IPS-18c (cell line): Measurements from ENCODE around the gene STAT5B.
"Not testable (repeated sequence)": the region's sequence is repeated elsewhere in the genome, so short reads cannot be mapped to it uniquely, and the experiment has no call there.

Source experiments
- H3K4me3 ChIP-seq: 2 replicates; pipeline ENCODE4 v1.7.0; 2013; ENCODE audit warnings: low read depth, mild to moderate bottlenecking, low read length, moderate library complexity; ENCODE audit not compliant: insufficient read depth
- H3K9me3 ChIP-seq: one replicate; pipeline ENCODE4 v1.6.1; 2013; ENCODE audit warnings: mild to moderate bottlenecking, low read length, moderate library complexity; ENCODE audit not compliant: control insufficient read depth, insufficient read depth

Gene STAT5B

GRCh38 chr17:42197564-42198156, 78.5 kb downstream of the STAT5B start:
- no peak overlapping the region for H3K4me3 ChIP-seq
- H3K9me3 ChIP-seq = no peaks in the 10 kb centered on the region

- H3K4me3 ChIP-seq = peak within 1 kb of the TSS; percentile 25; the same call in 1 of the 2 replicates
Measured at GRCh38 chr17:42193969-42194899, 82.0 kb downstream of the STAT5B start, which contains the start of gene GHDC. GHDC (minus strand) TSS chr17:42194494; CDS start chr17:42193581, 913 bp downstream.

GRCh38 chr17:42193216-42193968, 82.8 kb downstream of the STAT5B start:
- Histone ChIP-seq H3K4me3 (no peak overlapping the region), H3K9me3 (no peaks in the 10 kb centered on the region)

More at GRCh38 chr17:42193969-42194899, 82.0 kb downstream of the STAT5B start, which contains the start of gene GHDC:
- no peaks in the 10 kb centered on the region for H3K9me3 ChIP-seq

GRCh38 chr17:42192189-42193126, 83.7 kb downstream of the STAT5B start:
- no peaks in the 10 kb centered on the region for H3K9me3 ChIP-seq
- H3K4me3 ChIP-seq = no peak overlapping the region

- H3K9me3 ChIP-seq = no peaks in the 10 kb centered on the region
- H3K4me3 ChIP-seq = no peak overlapping the region
Measured at GRCh38 chr17:42191275-42191608, 84.9 kb downstream of the STAT5B start.

- H3K4me3 ChIP-seq = no peak overlapping the region
- no peaks in the 10 kb centered on the region for H3K9me3 ChIP-seq
Measured at GRCh38 chr17:42190491-42191274, 85.5 kb downstream of the STAT5B start.

- H3K4me3 ChIP-seq = no peak overlapping the region
- H3K9me3 ChIP-seq = no peaks in the 10 kb centered on the region
Measured at GRCh38 chr17:42189651-42189965, 86.6 kb downstream of the STAT5B start.

- H3K9me3 ChIP-seq = no peaks in the 10 kb centered on the region
- no peak overlapping the region for H3K4me3 ChIP-seq
Measured at GRCh38 chr17:42188749-42189650, 87.2 kb downstream of the STAT5B start.

GRCh38 chr17:42187833-42188232, 88.4 kb downstream of the STAT5B start:
- H3K9me3 ChIP-seq = no peaks in the 10 kb centered on the region
- no peak overlapping the region for H3K4me3 ChIP-seq

GRCh38 chr17:42186191-42186590, 90.0 kb downstream of the STAT5B start:
- H3K9me3 ChIP-seq, H3K4me3 ChIP-seq: not testable (repeated sequence)

- Histone ChIP-seq H3K4me3 (no peak overlapping the region), H3K9me3 (no peaks in the 10 kb centered on the region)
Measured at GRCh38 chr17:42185621-42185930, 90.6 kb downstream of the STAT5B start.

- no peaks in the 10 kb centered on the region for H3K9me3 ChIP-seq
- no peak within 1 kb of the TSS for H3K4me3 ChIP-seq
Measured at GRCh38 chr17:42184713-42185620, 91.2 kb downstream of the STAT5B start, which contains the start of gene HCRT. HCRT (minus strand) TSS chr17:42185452; CDS start chr17:42185365, 87 bp downstream.

GRCh38 chr17:42183741-42184711, 92.2 kb downstream of the STAT5B start:
- H3K9me3 ChIP-seq = no peaks in the 10 kb centered on the region
- peak overlapping the region; percentile 46 for H3K4me3 ChIP-seq
